HCT116 (cell line): ENCODE results near the gene KIRREL3. TPM values are rescaled to one million over a fixed set of nuclear protein-coding genes. Genes with fewer than 3 reads are reported as not detected.

ENCODE experiments used
- ATAC-seq: fragments of 200-7000 bp; cut with Tn5 transposase; 2 replicates; pipeline ENCODE4 v1.9.1; 2020; ENCODE audit warnings: mild to moderate bottlenecking, moderate library complexity
- BruUV-seq: library from RNA; stranded (reverse); fragments of 400-500 nt; replicated peaks from 2 replicates; lab custom pipeline; 2021; lab: Mats Ljungman, UMichigan
- CTCF ChIA-PET: fragments of 300-600 bp; sonication (Branson Sonifier 250); formaldehyde crosslinking; loops from one replicate; lab custom pipeline; 2021; ENCODE audit warnings: antibody characterized with exemption; lab: Charles Lee
- POLR2A ChIA-PET: fragments of 300-600, 350-600 bp; sonication (Branson Sonifier 250); formaldehyde crosslinking; loops from one replicate; lab custom pipeline; 2021; ENCODE audit warnings: antibody characterized with exemption; lab: Charles Lee
- RAD21 ChIA-PET, 2 experiments: fragments of 300-600 bp; sonication (Branson Sonifier 250); formaldehyde crosslinking; loops; one replicate each; lab custom pipeline; 2023; ENCODE audit warnings: low total read pairs in 2 of 2; ENCODE audit not compliant: uncharacterized antibody in 2 of 2, unreplicated experiment in 2 of 2, low non-redundant PET in 1 of 2; lab: Charles Lee
- DNase-seq: peaks from one replicate; pipeline ENCODE4 v3.0.0-alpha.2; 2010; ENCODE audit warnings: low read depth, low spot score
- H2AFZ ChIP-seq: fragments of 200-600 bp; shearing (Covaris generic), sonication (generic); 2 replicates; pipeline ENCODE4 v1.6.1; 2017; ENCODE audit warnings: low read depth, mixed run types, mixed read lengths, antibody characterized with exemption, low read length; ENCODE audit not compliant: poor library complexity, severe bottlenecking
- H3K27ac ChIP-seq: 2 replicates; pipeline ENCODE4 v1.5.1; 2012; ENCODE audit warnings: low read depth, low read length
- H3K27me3 ChIP-seq: fragments of 200-600 bp; sonication (generic); 2 replicates; pipeline ENCODE4 v1.6.1; 2016; ENCODE audit warnings: mixed run types, low read length, mixed read lengths; ENCODE audit not compliant: insufficient read depth
- H3K36me3 ChIP-seq, 2 experiments: fragments of 200-500 bp in 1 of 2; fragments of 200-600 bp in 1 of 2; sonication (Bioruptor generic) in 1 of 2; sonication (generic) in 1 of 2; 2 replicates each; pipeline versions ENCODE4 v1.5.1 to v1.6.1; 2014 to 2016; ENCODE audit warnings: low read length in 2 of 2, inconsistent platforms in 1 of 2, mixed read lengths in 1 of 2, mixed run types in 1 of 2; ENCODE audit not compliant: insufficient read depth in 2 of 2, control insufficient read depth in 1 of 2
- H3K4me1 ChIP-seq, 2 experiments: fragments of 200-600 bp in 1 of 2; sonication (generic) in 1 of 2; 2 replicates each; pipeline versions ENCODE4 v1.5.1 to v1.6.1; 2012 to 2017; ENCODE audit warnings: low read length in 2 of 2, inconsistent platforms in 1 of 2, mild to moderate bottlenecking in 1 of 2, mixed read lengths in 1 of 2, mixed run types in 1 of 2, moderate library complexity in 1 of 2; ENCODE audit not compliant: insufficient read depth in 2 of 2, control insufficient read depth in 1 of 2
- H3K4me2 ChIP-seq: fragments of 200-600 bp; sonication (generic); 2 replicates; pipeline ENCODE4 v1.6.1; 2017; ENCODE audit warnings: mixed run types, low read length, mixed read lengths
- H3K4me3 ChIP-seq, 2 experiments: fragments of 200-600 bp in 1 of 2; sonication (generic) in 1 of 2; replicated peaks in 1 of 2; 2 replicates each; pipeline ENCODE4 v1.5.1; 2011 to 2016; ENCODE audit warnings: low read length in 2 of 2, control low read depth in 1 of 2, low read depth in 1 of 2, mild to moderate bottlenecking in 1 of 2, mixed read lengths in 1 of 2, mixed run types in 1 of 2
- H3K79me2 ChIP-seq: fragments of 200-600 bp; sonication (generic); 2 replicates; pipeline ENCODE4 v1.6.1; 2017; ENCODE audit warnings: mild to moderate bottlenecking, mixed run types, low read length, moderate library complexity, mixed read lengths; ENCODE audit not compliant: insufficient read depth
- H3K9ac ChIP-seq: fragments of 200-600 bp; sonication (generic); 2 replicates; pipeline ENCODE4 v1.6.1; 2016; ENCODE audit warnings: low read length, mixed read lengths
- H3K9me2 ChIP-seq: fragments of 200-600 bp; sonication (generic), shearing (Covaris generic); 2 replicates; pipeline ENCODE4 v1.6.1; 2017; ENCODE audit warnings: mixed run types, mild to moderate bottlenecking, moderate library complexity; ENCODE audit not compliant: insufficient read depth
- H3K9me3 ChIP-seq, 2 experiments: fragments of 200-500 bp in 1 of 2; fragments of 200-600 bp in 1 of 2; sonication (Bioruptor generic) in 1 of 2; sonication (generic) in 1 of 2; 2 replicates each; pipeline ENCODE4 v1.6.1; 2014 to 2017; ENCODE audit warnings: low read length in 2 of 2, mixed read lengths in 2 of 2, inconsistent platforms in 1 of 2, low read depth in 1 of 2, mild to moderate bottlenecking in 1 of 2, mixed run types in 1 of 2, moderate library complexity in 1 of 2; ENCODE audit not compliant: control insufficient read depth in 1 of 2, insufficient read depth in 1 of 2
- H4K20me1 ChIP-seq: fragments of 200-600 bp; sonication (generic), shearing (Covaris generic); 2 replicates; pipeline ENCODE4 v1.6.1; 2017; ENCODE audit warnings: mixed run types, mild to moderate bottlenecking, moderate library complexity; ENCODE audit not compliant: insufficient read depth
- EGR1 ChIP-seq: IDR thresholded peaks from 2 replicates; pipeline ENCODE4 v1.6.1; 2012; ENCODE audit warnings: low read depth
- ELF1 ChIP-seq: IDR thresholded peaks from 2 replicates; pipeline ENCODE4 v1.6.1; 2012; ENCODE audit warnings: low read depth, borderline replicate concordance
- EZH2 ChIP-seq: fragments of 200-600 bp; sonication (generic); IDR thresholded peaks from 2 replicates; pipeline ENCODE4 v1.6.1; 2017; ENCODE audit warnings: antibody characterized with exemption, mixed run types
- FOSL1 ChIP-seq: IDR thresholded peaks from 2 replicates; pipeline ENCODE4 v1.6.1; 2012; ENCODE audit warnings: low read depth
- POLR2AphosphoS5 ChIP-seq: IDR thresholded peaks from 2 replicates; pipeline ENCODE4 v1.6.1; 2011; ENCODE audit warnings: mild to moderate bottlenecking, low read depth, low read length, moderate library complexity
- RAD21 ChIP-seq: IDR thresholded peaks from 2 replicates; pipeline ENCODE4 v1.6.1; 2012; ENCODE audit warnings: low read depth, mild to moderate bottlenecking
- SIN3A ChIP-seq: IDR thresholded peaks from 2 replicates; pipeline ENCODE4 v1.6.1; 2012; ENCODE audit warnings: low read depth
- TCF7L2 ChIP-seq: IDR thresholded peaks from 2 replicates; pipeline ENCODE4 v1.7.0; 2011; ENCODE audit warnings: borderline replicate concordance, inconsistent platforms; ENCODE audit not compliant: insufficient read depth, insufficient read length; ENCODE audit errors: extremely low read depth
- YY1 ChIP-seq: IDR thresholded peaks from 2 replicates; pipeline ENCODE4 v1.6.1; 2011; ENCODE audit warnings: low read length, low read depth, moderate library complexity, mild to moderate bottlenecking; ENCODE audit not compliant: insufficient replicate concordance; ENCODE audit errors: extremely low read depth
- intact Hi-C: fragments of 100-400 bp; cut with micrococcal nuclease; formaldehyde crosslinking; loops from 2 replicates; pipeline ENCODE4 v1.10.0; 2022
- total RNA-seq: library from RNA; stranded (reverse); gene quantifications from one replicate; pipeline ENCODE4 v1.2.1, GENCODE V29; 2021; ENCODE audit not compliant: unreplicated experiment
- TF ChIP-seq, protein P1 (sequence below): IDR thresholded peaks from 2 replicates; pipeline ENCODE4 v1.6.1; 2012

The KIRREL3 gene
- total RNA-seq, 1 experiment from 2014 or later = not detected

DNA sequence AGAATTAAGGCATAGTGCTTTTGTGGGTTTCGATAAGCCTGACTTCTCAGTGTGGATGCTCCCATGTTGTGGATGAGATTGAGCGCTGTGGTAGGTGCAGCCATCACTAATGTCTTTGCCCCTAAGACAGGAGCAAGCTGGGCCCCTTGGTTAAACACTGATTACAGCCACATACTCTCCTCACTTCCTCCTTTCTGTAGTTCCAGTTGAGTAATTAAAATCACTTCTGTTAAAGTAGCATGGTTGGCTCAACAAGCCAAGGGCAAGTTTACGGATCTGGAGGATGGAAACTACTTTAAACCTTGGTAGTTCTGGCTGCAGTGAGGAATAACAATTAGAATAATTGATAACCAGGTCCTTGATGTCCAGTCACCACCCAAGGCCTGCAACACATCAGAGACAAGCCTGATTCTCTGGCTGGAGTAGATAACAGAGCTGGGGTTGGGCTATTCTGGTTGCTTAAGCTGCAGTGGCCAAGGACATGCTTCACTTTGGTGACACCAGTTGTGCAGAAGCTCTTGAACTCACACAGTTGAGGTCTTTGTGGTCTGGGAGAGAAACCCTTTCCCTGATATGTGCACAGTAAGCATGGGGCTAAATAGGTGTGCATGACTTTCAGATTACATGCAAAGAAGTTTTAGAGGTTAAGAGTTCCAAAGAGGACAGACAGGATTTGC lies 81.3 kb downstream of the KIRREL3 start (continued):
- no peak for TF ChIP-seq RAD21

DNA sequence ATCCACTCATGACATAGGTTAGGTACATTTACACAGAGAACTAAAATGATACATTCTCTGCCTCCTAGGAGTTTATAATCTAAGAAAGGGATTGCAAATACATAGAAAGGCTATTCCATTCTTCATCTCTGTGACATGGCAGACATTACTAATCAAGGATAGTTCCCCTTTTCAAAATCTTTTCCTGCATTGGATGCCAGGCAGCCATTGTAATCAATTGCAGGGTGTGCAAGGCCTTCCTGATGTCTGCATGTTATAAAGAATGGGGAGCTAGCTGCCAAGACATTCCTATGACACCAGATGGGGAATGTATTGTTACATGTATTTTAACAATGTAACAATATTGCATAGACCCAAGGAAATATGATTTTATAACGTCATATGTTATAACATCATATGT lies 82.0 kb downstream of the KIRREL3 start:
- Histone ChIP-seq H3K9me2 (no peaks in the 10 kb centered on the region), H3K27ac (no peak overlapping the region), H3K36me3 (no peaks in the 10 kb centered on the region), H3K9me3 (no peaks in the 10 kb centered on the region), H3K79me2 (no peaks in the 10 kb centered on the region), H3K4me3 (no peak overlapping the region), H3K4me2 (no peak overlapping the region), H3K27me3 (no peaks in the 10 kb centered on the region), H3K4me1 (no peaks in the 10 kb centered on the region), H2AFZ (no peak overlapping the region), H3K9ac (no peak overlapping the region), H4K20me1 (no peaks in the 10 kb centered on the region)
- TF ChIP-seq YY1 = no peak
- no peak for TF ChIP-seq SIN3A
- TF ChIP-seq EGR1 = no peak
- no peak for TF ChIP-seq TCF7L2
- TF ChIP-seq POLR2AphosphoS5 = no peak
- RAD21 ChIA-PET = no interaction called here
- POLR2A ChIA-PET = no interaction called here
- no peak for DNase-seq
- CTCF ChIA-PET = no interaction called here
- no peak for ATAC-seq
- intact Hi-C loops = no loop called here
- no TSS peak for BruUV-seq

- intact Hi-C loops = no loop called here
- POLR2A ChIA-PET = no interaction called here
- CTCF ChIA-PET = no interaction called here
- no peaks in the 10 kb centered on the region for H3K79me2 ChIP-seq
- no peaks in the 10 kb centered on the region for H3K9me3 ChIP-seq
- H4K20me1 ChIP-seq = no peaks in the 10 kb centered on the region
- no peaks in the 10 kb centered on the region for H3K4me1 ChIP-seq
- no peaks in the 10 kb centered on the region for H3K9me2 ChIP-seq
- no peak overlapping the region for H3K27ac ChIP-seq
- no TSS peak for BruUV-seq
- H3K4me3 ChIP-seq = no peak overlapping the region
- TF ChIP-seq FOSL1 (no peak), ELF1 (no peak), SIN3A (no peak), POLR2AphosphoS5 (no peak), EZH2 (no peak), RAD21 (no peak)
- TF ChIP-seq, protein P1, sequence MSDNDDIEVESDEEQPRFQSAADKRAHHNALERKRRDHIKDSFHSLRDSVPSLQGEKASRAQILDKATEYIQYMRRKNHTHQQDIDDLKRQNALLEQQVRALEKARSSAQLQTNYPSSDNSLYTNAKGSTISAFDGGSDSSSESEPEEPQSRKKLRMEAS = no peak
- H2AFZ ChIP-seq = no peak overlapping the region
- no peaks in the 10 kb centered on the region for H3K36me3 ChIP-seq
- H3K9ac ChIP-seq = no peak overlapping the region
- DNase-seq (no peak), ATAC-seq (no peak)
- RAD21 ChIA-PET = no interaction called here
- H3K4me2 ChIP-seq = no peak overlapping the region
- no peaks in the 10 kb centered on the region for H3K27me3 ChIP-seq
Observed at GRCh38 chr11:126917531-126918204, 82.9 kb downstream of the KIRREL3 start.
